Urothelium cell line (cell line): ENCODE results near the gene MGME1.

Experiments used
- DNase-seq: peaks from one replicate; pipeline ENCODE4 v3.0.0; 2011; ENCODE audit warnings: low spot score, mixed read lengths
- FAIRE-seq: peaks from 2 replicates; lab custom pipeline; 2011; peaks lifted over from hg19 to GRCh38; lab: Jason Lieb, UNC

The MGME1 gene

GRCh38 chr20:17968366-17969277 lies at the start of gene MGME1, which contains the start of gene SNX5:
Gene MGME1, plus strand, starts transcription at chr20:17969018. Its CDS starts 842 bp downstream, at chr20:17969860.
Gene SNX5, minus strand, starts transcription at chr20:17968794. Its CDS starts 369 bp downstream, at chr20:17968425.
- peak; percentile 98 for DNase-seq
- no peak for FAIRE-seq

GRCh38 chr20:17919149-17919548 lies 49.7 kb upstream of the MGME1 start:
- no peak for FAIRE-seq
- DNase-seq: no peak

GRCh38 chr20:17921774-17922173 lies 47.0 kb upstream of the MGME1 start:
- FAIRE-seq (no peak), DNase-seq (no peak)

GRCh38 chr20:17925141-17925939 lies 43.5 kb upstream of the MGME1 start:
- FAIRE-seq (no peak), DNase-seq (no peak)

- no peak for DNase-seq
- FAIRE-seq: no peak
Measured at GRCh38 chr20:17925940-17926300, 42.9 kb upstream of the MGME1 start.

GRCh38 chr20:17928211-17928611 lies 40.6 kb upstream of the MGME1 start:
- no peak for FAIRE-seq
- DNase-seq: no peak

GRCh38 chr20:17928633-17929311 lies 40.0 kb upstream of the MGME1 start:
- DNase-seq (no peak), FAIRE-seq (no peak)

- FAIRE-seq: no peak
- DNase-seq: no peak
Measured at GRCh38 chr20:17931513-17931912, 37.3 kb upstream of the MGME1 start.

- no peak for FAIRE-seq
- DNase-seq: no peak
Measured at GRCh38 chr20:17932396-17932795, 36.4 kb upstream of the MGME1 start.

GRCh38 chr20:17933121-17933520 lies 35.7 kb upstream of the MGME1 start:
- FAIRE-seq (no peak), DNase-seq (no peak)

GRCh38 chr20:17933711-17934110 lies 35.1 kb upstream of the MGME1 start:
- DNase-seq: no peak
- no peak for FAIRE-seq

- FAIRE-seq: no peak
- DNase-seq: no peak
Measured at GRCh38 chr20:17934141-17934862, 34.5 kb upstream of the MGME1 start.

GRCh38 chr20:17935186-17935585 lies 33.6 kb upstream of the MGME1 start:
- DNase-seq: no peak
- FAIRE-seq: no peak

GRCh38 chr20:17935761-17936160 lies 33.1 kb upstream of the MGME1 start:
- FAIRE-seq: no peak
- DNase-seq: no peak

GRCh38 chr20:17936286-17936760 lies 32.5 kb upstream of the MGME1 start:
- FAIRE-seq (no peak), DNase-seq (no peak)

GRCh38 chr20:17936761-17937732 lies 31.8 kb upstream of the MGME1 start:
- DNase-seq (no peak), FAIRE-seq (no peak)

GRCh38 chr20:17938871-17939619 lies 29.8 kb upstream of the MGME1 start:
- DNase-seq (peak; percentile 72), FAIRE-seq (no peak)

- FAIRE-seq (no peak), DNase-seq (no peak)
Measured at GRCh38 chr20:17939622-17940223, 29.1 kb upstream of the MGME1 start.
